Activated CD8-positive, alpha-beta memory T cell treated with anti-CD3 and anti-CD28 coated beads, Interleukin-2, amount 10 ng/mL, durations not matched to agents 7 days and 5 days (primary cell): Measurements from ENCODE around the gene C5orf15. TPM values are rescaled to one million over a fixed set of nuclear protein-coding genes. Genes with fewer than 3 reads are reported as not detected.

Experiments used
- ATAC-seq: fragments of 150-1000 bp; cut with Tn5 transposase; one replicate; pipeline ENCODE4 v1.10.0; 2021; ENCODE audit warnings: moderate library complexity
- CTCF ChIA-PET: fragments of 350-600 bp; sonication (Branson Sonifier 250); formaldehyde crosslinking; loops from one replicate; lab custom pipeline; 2021; ENCODE audit warnings: antibody characterized with exemption; lab: Charles Lee
- DNase-seq: peaks from one replicate; pipeline ENCODE4 v3.0.0-alpha.2; 2020
- H3K27ac Mint-ChIP-seq: one replicate; pipeline ENCODE4 v1.8.0; 2021; ENCODE audit warnings: mild to moderate bottlenecking, mixed read lengths
- H3K27me3 Mint-ChIP-seq: one replicate; pipeline ENCODE4 v1.8.0; 2021; ENCODE audit warnings: mixed read lengths
- H3K36me3 Mint-ChIP-seq: one replicate; pipeline ENCODE4 v1.8.0; 2021; ENCODE audit warnings: mild to moderate bottlenecking, mixed read lengths
- H3K4me1 Mint-ChIP-seq: one replicate; pipeline ENCODE4 v1.8.0; 2021; ENCODE audit warnings: mixed read lengths
- H3K4me3 Mint-ChIP-seq: one replicate; pipeline ENCODE4 v1.8.0; 2021; ENCODE audit warnings: mild to moderate bottlenecking, moderate library complexity, mixed read lengths
- H3K9me3 Mint-ChIP-seq: one replicate; pipeline ENCODE4 v1.8.0; 2022; ENCODE audit warnings: low read depth, mixed read lengths
- total RNA-seq, 2 experiments: library from RNA; stranded (reverse); gene quantifications; one replicate each; pipeline ENCODE4 v1.2.3, GENCODE V29; 2021

C5orf15 gene
- 10 to 100 TPM; 20.9 to 25.7 TPM for total RNA-seq

- H3K4me1 Mint-ChIP-seq: peaks cover 44% of the 10 kb centered on the region
- DNase-seq (peak; percentile 97), ATAC-seq (peak; percentile 98)
- peaks cover 41% of the 10 kb centered on the region for H3K36me3 Mint-ChIP-seq
- H3K27me3 Mint-ChIP-seq: no peaks in the 10 kb centered on the region
- no peaks in the 10 kb centered on the region for H3K9me3 Mint-ChIP-seq
- peak within 1 kb of the TSS; percentile 96 for H3K27ac Mint-ChIP-seq
- CTCF ChIA-PET: interaction anchor here (1.4 to 2.2 kb wide), 2 partner anchors 11 to 38 kb away, joined by 3 to 23 read pairs; no protein-coding TSS in a partner anchor
- H3K4me3 Mint-ChIP-seq: peak within 1 kb of the TSS; percentile 98
These were observed at the start of gene C5orf15 for GRCh38 chr5:133968204-133968980. Gene C5orf15 (minus strand): TSS chr5:133968625. CDS start chr5:133968584, 41 bp downstream.

GRCh38 chr5:134008266-134008749 is 39.9 kb upstream of the C5orf15 start:
- H3K4me1 Mint-ChIP-seq: peaks cover 11% of the 10 kb centered on the region
- no peak overlapping the region for H3K27ac Mint-ChIP-seq
- no peaks in the 10 kb centered on the region for H3K9me3 Mint-ChIP-seq
- peaks cover 22% of the 10 kb centered on the region for H3K27me3 Mint-ChIP-seq
- DNase-seq (no peak), ATAC-seq (no peak)
- H3K4me3 Mint-ChIP-seq: no peak overlapping the region
- H3K36me3 Mint-ChIP-seq: peaks cover 6% of the 10 kb centered on the region
- CTCF ChIA-PET: interaction anchor here (0.6 to 2.0 kb wide), 3 partner anchors 18 to 133 kb away, joined by 3 to 11 read pairs (median 3); no protein-coding TSS in a partner anchor

GRCh38 chr5:134007581-134008265 is 39.3 kb upstream of the C5orf15 start:
- CTCF ChIA-PET: interaction anchor here (2.0 to 3.9 kb wide), 2 partner anchors 32 kb away, joined by 11 to 21 read pairs; no protein-coding TSS in a partner anchor
- Mint-ChIP-seq H3K4me1 (peaks cover 17% of the 10 kb centered on the region), H3K36me3 (peaks cover 7% of the 10 kb centered on the region), H3K4me3 (no peak overlapping the region), H3K27me3 (peaks cover 16% of the 10 kb centered on the region), H3K9me3 (no peaks in the 10 kb centered on the region), H3K27ac (no peak overlapping the region)
- DNase-seq (no peak), ATAC-seq (no peak)

GRCh38 chr5:134006115-134006514 is 37.7 kb upstream of the C5orf15 start:
- Mint-ChIP-seq H3K36me3 (peaks cover 15% of the 10 kb centered on the region), H3K27me3 (peaks cover 4% of the 10 kb centered on the region)
- CTCF ChIA-PET: interaction anchor here (1.1 to 3.9 kb wide), 2 partner anchors 26 to 34 kb away, joined by 3 to 21 read pairs; no protein-coding TSS in a partner anchor

GRCh38 chr5:134005417-134006061 is 37.1 kb upstream of the C5orf15 start:
- Mint-ChIP-seq H3K27me3 (no peaks in the 10 kb centered on the region), H3K36me3 (peaks cover 20% of the 10 kb centered on the region), H3K4me3 (peak overlapping the region; percentile 82), H3K27ac (peak overlapping the region; percentile 85), H3K4me1 (peaks cover 35% of the 10 kb centered on the region), H3K9me3 (no peaks in the 10 kb centered on the region)
- CTCF ChIA-PET: interaction anchor here (0.8 to 3.9 kb wide), 5 partner anchors 9 to 142 kb away, joined by 3 to 21 read pairs (median 3); no protein-coding TSS in a partner anchor
- no peak for ATAC-seq
- peak; percentile 51 for DNase-seq

More at GRCh38 chr5:134006115-134006514, 37.7 kb upstream of the C5orf15 start:
- H3K9me3 Mint-ChIP-seq: no peaks in the 10 kb centered on the region
- H3K27ac Mint-ChIP-seq: no peak overlapping the region
- no peak for ATAC-seq
- DNase-seq: no peak
- peak overlapping the region; percentile 82 for H3K4me3 Mint-ChIP-seq
- H3K4me1 Mint-ChIP-seq: peaks cover 30% of the 10 kb centered on the region

GRCh38 chr5:134004626-134005416 is 36.4 kb upstream of the C5orf15 start, which contains the start of gene VDAC1:
Gene VDAC1 (minus strand): TSS chr5:134004975. CDS start chr5:133993012, 11,963 bp downstream.
- Mint-ChIP-seq H3K36me3 (peaks cover 21% of the 10 kb centered on the region), H3K27me3 (no peaks in the 10 kb centered on the region), H3K4me3 (peak within 1 kb of the TSS; percentile 90), H3K4me1 (peaks cover 43% of the 10 kb centered on the region), H3K9me3 (no peaks in the 10 kb centered on the region), H3K27ac (peak within 1 kb of the TSS; percentile 93)
- ATAC-seq (peak; percentile 83), DNase-seq (peak; percentile 89)
- CTCF ChIA-PET: interaction anchor here (0.8 to 3.9 kb wide), 7 partner anchors 8 to 221 kb away, joined by 3 to 21 read pairs (median 4); partner anchors contain the start of gene PPP2CA

- H3K27ac Mint-ChIP-seq: peak overlapping the region; percentile 93
- DNase-seq (peak; percentile 70), ATAC-seq (peak; percentile 20)
- H3K9me3 Mint-ChIP-seq: no peaks in the 10 kb centered on the region
- H3K27me3 Mint-ChIP-seq: no peaks in the 10 kb centered on the region
- H3K36me3 Mint-ChIP-seq: peaks cover 21% of the 10 kb centered on the region
- CTCF ChIA-PET: interaction anchor here (0.6 to 3.9 kb wide), 7 partner anchors 10 to 515 kb away, joined by 3 to 21 read pairs (median 3); partner anchors contain the start of gene PPP2CA
- peak overlapping the region; percentile 90 for H3K4me3 Mint-ChIP-seq
- peaks cover 46% of the 10 kb centered on the region for H3K4me1 Mint-ChIP-seq
These were observed 35.6 kb upstream of the C5orf15 start for GRCh38 chr5:134003817-134004625.

- H3K36me3 Mint-ChIP-seq: peaks cover 21% of the 10 kb centered on the region
- H3K27ac Mint-ChIP-seq: peak overlapping the region; percentile 93
- CTCF ChIA-PET: interaction anchor here (0.6 to 3.9 kb wide), 7 partner anchors 10 to 574 kb away, joined by 3 to 21 read pairs (median 4); partner anchors contain the start of gene PPP2CA
- no peaks in the 10 kb centered on the region for H3K9me3 Mint-ChIP-seq
- DNase-seq (peak; percentile 47), ATAC-seq (no peak)
- H3K4me3 Mint-ChIP-seq: peak overlapping the region; percentile 90
- H3K27me3 Mint-ChIP-seq: no peaks in the 10 kb centered on the region
- peaks cover 46% of the 10 kb centered on the region for H3K4me1 Mint-ChIP-seq
These were observed 34.8 kb upstream of the C5orf15 start for GRCh38 chr5:134003064-134003816.

- CTCF ChIA-PET: no interaction called here
These were observed 33.7 kb upstream of the C5orf15 start for GRCh38 chr5:134001938-134002731.

GRCh38 chr5:134000696-134001453 is 32.5 kb upstream of the C5orf15 start:
- Mint-ChIP-seq H3K4me3 (no peak overlapping the region), H3K9me3 (no peaks in the 10 kb centered on the region), H3K4me1 (peaks cover 50% of the 10 kb centered on the region), H3K27ac (peak overlapping the region; percentile 46), H3K36me3 (peaks cover 21% of the 10 kb centered on the region), H3K27me3 (no peaks in the 10 kb centered on the region)
- CTCF ChIA-PET: interaction anchor here (1.2 kb wide), 1 partner anchor 22 kb away, joined by 3 read pairs; no protein-coding TSS in a partner anchor
- DNase-seq: no peak
- no peak for ATAC-seq

More at GRCh38 chr5:134001938-134002731, 33.7 kb upstream of the C5orf15 start:
- Mint-ChIP-seq H3K36me3 (peaks cover 21% of the 10 kb centered on the region), H3K27me3 (no peaks in the 10 kb centered on the region), H3K4me3 (peak overlapping the region; percentile 90), H3K9me3 (no peaks in the 10 kb centered on the region), H3K27ac (peak overlapping the region; percentile 15), H3K4me1 (peaks cover 46% of the 10 kb centered on the region)
- DNase-seq (no peak), ATAC-seq (no peak)
